Loucy (cell line): ENCODE results near the gene LAPTM4A.
"Not testable (repeated sequence)": the region's sequence is repeated elsewhere in the genome, so short reads cannot be mapped to it uniquely, and the experiment has no call there.

ENCODE experiments used
- H2AFZ ChIP-seq: fragments of 200-600 bp; sonication (generic); 2 replicates; pipeline ENCODE4 v1.6.0; 2016; ENCODE audit warnings: antibody characterized with exemption, mild to moderate bottlenecking, low read length, moderate library complexity
- H3F3A ChIP-seq: fragments of 200-600 bp; 2 replicates; pipeline ENCODE4 v1.6.0; 2016; ENCODE audit warnings: antibody characterized with exemption, low read depth, mild to moderate bottlenecking
- H3K27me3 ChIP-seq: fragments of 200-600 bp; sonication (generic); 2 replicates; pipeline ENCODE4 v1.6.1; 2014; ENCODE audit warnings: low read length, mild to moderate bottlenecking; ENCODE audit not compliant: insufficient read depth, poor library complexity, severe bottlenecking
- H3K36me3 ChIP-seq: fragments of 200-600 bp; sonication (generic); 2 replicates; pipeline ENCODE4 v1.6.1; 2016; ENCODE audit warnings: low read length; ENCODE audit not compliant: insufficient read depth
- H3K4me1 ChIP-seq: fragments of 200-600 bp; sonication (generic); 2 replicates; pipeline ENCODE4 v1.5.1; 2014; ENCODE audit warnings: low read length, mild to moderate bottlenecking; ENCODE audit not compliant: insufficient read depth, poor library complexity, severe bottlenecking
- H3K4me2 ChIP-seq: fragments of 200-600 bp; sonication (generic); 2 replicates; pipeline ENCODE4 v1.6.0; 2014; ENCODE audit warnings: antibody characterized with exemption, low read length, low read depth, mild to moderate bottlenecking; ENCODE audit not compliant: poor library complexity, severe bottlenecking
- H3K4me3 ChIP-seq: fragments of 200-600 bp; sonication (generic); 2 replicates; pipeline ENCODE4 v1.5.1; 2014; ENCODE audit warnings: low read length, mild to moderate bottlenecking, mixed read lengths; ENCODE audit not compliant: poor library complexity, severe bottlenecking
- H3K79me2 ChIP-seq: fragments of 200-600 bp; sonication (generic); 2 replicates; pipeline ENCODE4 v1.6.1; 2014; ENCODE audit warnings: low read length; ENCODE audit not compliant: insufficient read depth
- H3K9ac ChIP-seq: fragments of 200-600 bp; sonication (generic); 2 replicates; pipeline ENCODE4 v1.6.0; 2014; ENCODE audit warnings: mild to moderate bottlenecking, low read depth, low read length, moderate library complexity; ENCODE audit not compliant: poor library complexity, severe bottlenecking
- H3K9me2 ChIP-seq: fragments of 200-600 bp; sonication (generic); replicated peaks from 2 replicates; pipeline ENCODE4 v1.6.1; 2016; ENCODE audit warnings: low read depth, low read length, mixed read lengths
- H3K9me3 ChIP-seq: fragments of 200-600 bp; sonication (generic); 2 replicates; pipeline ENCODE4 v1.6.1; 2014; ENCODE audit warnings: mild to moderate bottlenecking, antibody characterized with exemption, low read length, low read depth; ENCODE audit not compliant: insufficient read depth
- H4K20me1 ChIP-seq: fragments of 200-600 bp; sonication (generic); 2 replicates; pipeline ENCODE4 v1.6.0; 2014; ENCODE audit warnings: antibody characterized with exemption, low read length, mild to moderate bottlenecking; ENCODE audit not compliant: insufficient read depth, poor library complexity, severe bottlenecking
- EZH2phosphoT487 ChIP-seq: fragments of 200-600 bp; IDR thresholded peaks from 2 replicates; pipeline ENCODE4 v1.6.1; 2018; ENCODE audit warnings: antibody characterized with exemption, mild to moderate bottlenecking, moderate library complexity, borderline replicate concordance
- TF ChIP-seq, protein P1 (sequence below): fragments of 200-600 bp; sonication (generic); conservative IDR thresholded peaks from 2 replicates; pipeline ENCODE4 v1.5.1; 2014; ENCODE audit warnings: mild to moderate bottlenecking, antibody characterized with exemption, low read length

Gene LAPTM4A

DNA sequence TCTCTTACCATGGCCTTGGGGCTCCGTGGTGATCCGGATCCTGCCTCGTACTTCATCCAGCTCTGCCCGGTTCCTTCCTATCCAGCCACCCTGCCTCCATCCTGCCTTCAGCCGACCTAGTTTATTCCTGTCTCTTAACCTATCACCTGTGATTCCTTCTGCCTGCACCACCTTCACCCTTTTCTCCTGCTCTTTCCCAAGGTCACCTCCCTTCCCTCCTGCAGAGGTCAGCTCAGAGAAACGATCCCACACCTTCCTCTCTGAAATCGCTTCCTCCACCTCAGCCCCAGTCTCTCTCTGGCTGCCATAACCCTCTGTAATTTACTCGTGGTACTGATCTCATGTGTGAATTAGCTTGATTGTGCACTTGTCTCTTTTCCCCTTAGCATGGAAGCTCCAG, 23.5 kb upstream of the LAPTM4A start:
- Histone ChIP-seq H3K4me2 (no peak overlapping the region), H3K9me2 (no peaks in the 10 kb centered on the region)
- TF ChIP-seq, protein P1, sequence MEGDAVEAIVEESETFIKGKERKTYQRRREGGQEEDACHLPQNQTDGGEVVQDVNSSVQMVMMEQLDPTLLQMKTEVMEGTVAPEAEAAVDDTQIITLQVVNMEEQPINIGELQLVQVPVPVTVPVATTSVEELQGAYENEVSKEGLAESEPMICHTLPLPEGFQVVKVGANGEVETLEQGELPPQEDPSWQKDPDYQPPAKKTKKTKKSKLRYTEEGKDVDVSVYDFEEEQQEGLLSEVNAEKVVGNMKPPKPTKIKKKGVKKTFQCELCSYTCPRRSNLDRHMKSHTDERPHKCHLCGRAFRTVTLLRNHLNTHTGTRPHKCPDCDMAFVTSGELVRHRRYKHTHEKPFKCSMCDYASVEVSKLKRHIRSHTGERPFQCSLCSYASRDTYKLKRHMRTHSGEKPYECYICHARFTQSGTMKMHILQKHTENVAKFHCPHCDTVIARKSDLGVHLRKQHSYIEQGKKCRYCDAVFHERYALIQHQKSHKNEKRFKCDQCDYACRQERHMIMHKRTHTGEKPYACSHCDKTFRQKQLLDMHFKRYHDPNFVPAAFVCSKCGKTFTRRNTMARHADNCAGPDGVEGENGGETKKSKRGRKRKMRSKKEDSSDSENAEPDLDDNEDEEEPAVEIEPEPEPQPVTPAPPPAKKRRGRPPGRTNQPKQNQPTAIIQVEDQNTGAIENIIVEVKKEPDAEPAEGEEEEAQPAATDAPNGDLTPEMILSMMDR = no peak
- no peak for TF ChIP-seq EZH2phosphoT487

DNA sequence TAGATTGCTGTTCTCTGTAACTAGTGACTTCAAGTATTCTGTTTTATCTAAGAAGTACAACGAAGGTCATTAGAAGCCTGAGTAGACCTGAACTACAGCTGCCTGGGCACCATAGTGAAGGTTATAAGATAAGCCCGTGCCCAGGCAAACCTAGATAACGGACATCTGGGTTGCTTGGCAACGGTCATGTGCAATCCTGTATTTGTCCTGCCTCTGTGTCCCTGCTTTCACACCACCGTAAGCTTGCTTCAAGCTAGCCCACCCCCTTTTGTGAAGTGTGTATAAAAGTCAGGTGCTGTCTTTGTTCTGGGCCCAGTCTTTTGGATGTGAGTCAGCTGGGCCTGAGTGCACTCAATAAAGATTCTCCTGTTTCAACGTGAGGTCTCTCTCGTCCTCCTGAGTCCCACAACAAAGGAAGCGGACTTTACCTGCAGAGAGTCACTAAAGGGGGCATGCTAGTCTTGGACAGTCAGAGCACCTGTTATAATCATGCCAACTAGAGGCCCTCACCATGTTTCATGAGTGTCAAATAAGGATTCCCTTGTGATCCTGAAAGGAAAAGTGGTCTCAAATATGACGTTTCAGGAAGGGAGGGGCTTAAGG, 22.7 kb upstream of the LAPTM4A start:
- H3K4me2 ChIP-seq, H2AFZ ChIP-seq, H3K4me1 ChIP-seq, H4K20me1 ChIP-seq, H3K9me3 ChIP-seq, H3K79me2 ChIP-seq, H3K9ac ChIP-seq, H3K27me3 ChIP-seq, H3K4me3 ChIP-seq, H3K36me3 ChIP-seq, H3F3A ChIP-seq, H3K9me2 ChIP-seq: not testable (repeated sequence)

More for the DNA sequence above, 23.5 kb upstream of the LAPTM4A start:
- no peaks in the 10 kb centered on the region for H3K79me2 ChIP-seq
- no peaks in the 10 kb centered on the region for H3K4me1 ChIP-seq
- no peaks in the 10 kb centered on the region for H3K36me3 ChIP-seq
- H4K20me1 ChIP-seq = no peaks in the 10 kb centered on the region
- H3K9me3 ChIP-seq = no peaks in the 10 kb centered on the region
- no peaks in the 10 kb centered on the region for H3K27me3 ChIP-seq
- no peak overlapping the region for H3K4me3 ChIP-seq
- H2AFZ ChIP-seq = no peak overlapping the region
- no peaks in the 10 kb centered on the region for H3F3A ChIP-seq
- no peak overlapping the region for H3K9ac ChIP-seq

DNA sequence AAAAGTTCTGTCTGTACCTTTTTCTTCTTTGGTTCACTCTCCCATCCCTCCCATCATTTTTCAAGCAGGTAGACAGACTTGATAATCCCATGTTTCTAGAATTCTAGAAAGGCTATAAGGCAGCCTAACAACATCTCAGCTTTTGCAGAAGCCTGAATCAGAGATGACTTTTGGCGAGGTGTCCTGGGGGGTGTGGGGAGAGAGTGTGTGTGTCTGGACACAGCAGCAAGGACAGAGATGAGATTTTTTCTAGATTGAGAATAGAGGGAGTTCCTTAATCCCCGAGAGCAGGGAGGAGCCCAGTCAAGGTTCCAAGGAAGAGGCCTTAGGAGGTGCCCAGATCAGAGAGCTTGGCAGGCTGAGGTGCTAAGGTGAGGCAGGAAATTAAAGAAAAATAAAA, 22.0 kb upstream of the LAPTM4A start:
- no peaks in the 10 kb centered on the region for H3K27me3 ChIP-seq
- H3K4me2 ChIP-seq = no peak overlapping the region
- no peak overlapping the region for H3K4me3 ChIP-seq
- no peaks in the 10 kb centered on the region for H3K9me2 ChIP-seq
- TF ChIP-seq EZH2phosphoT487 = no peak
- TF ChIP-seq, protein P1 = no peak
- no peak overlapping the region for H2AFZ ChIP-seq
- H3K4me1 ChIP-seq = no peaks in the 10 kb centered on the region
- no peaks in the 10 kb centered on the region for H3K79me2 ChIP-seq
- H3K9me3 ChIP-seq = no peaks in the 10 kb centered on the region
- no peaks in the 10 kb centered on the region for H3F3A ChIP-seq
- H3K9ac ChIP-seq = no peak overlapping the region
- H4K20me1 ChIP-seq = no peaks in the 10 kb centered on the region
- H3K36me3 ChIP-seq = no peaks in the 10 kb centered on the region

DNA sequence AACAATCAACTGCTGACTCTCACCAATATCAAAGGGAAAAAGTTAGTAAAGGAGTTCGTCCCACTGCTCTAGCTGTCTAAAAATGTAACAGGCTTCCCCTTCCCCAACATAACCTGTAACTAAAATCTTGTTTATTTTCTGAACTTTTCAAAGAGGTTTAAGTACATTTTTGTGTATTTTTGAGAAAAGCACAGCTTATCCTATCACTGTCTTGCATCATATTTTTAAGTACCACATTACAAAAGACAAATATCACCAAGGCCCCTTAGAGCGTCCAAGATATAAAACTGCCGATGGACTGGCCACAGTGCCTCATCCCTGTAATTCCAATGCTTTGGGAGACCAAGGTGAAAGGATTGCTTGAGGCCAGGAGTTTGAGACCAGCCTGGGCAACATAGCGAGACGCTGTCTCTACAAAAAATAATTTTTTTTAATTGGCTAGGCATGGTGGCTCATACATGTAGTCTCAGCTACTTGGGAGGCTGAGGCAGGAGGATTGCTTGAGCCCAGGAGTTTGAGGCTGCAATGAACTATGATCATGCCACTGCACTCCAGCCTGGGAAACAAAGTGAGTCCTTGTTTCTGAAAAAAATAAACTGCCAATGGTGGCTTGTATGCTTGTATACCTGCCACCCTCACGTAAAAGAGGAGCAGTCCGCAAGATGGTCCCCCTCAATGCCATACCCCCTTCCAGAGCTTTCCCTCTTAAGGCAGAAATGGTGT, 21.2 kb upstream of the LAPTM4A start:
- Histone ChIP-seq H3K36me3 (no peaks in the 10 kb centered on the region), H3K9me3 (no peaks in the 10 kb centered on the region), H2AFZ (no peak overlapping the region), H4K20me1 (no peaks in the 10 kb centered on the region), H3K27me3 (no peaks in the 10 kb centered on the region), H3K79me2 (no peaks in the 10 kb centered on the region), H3F3A (no peaks in the 10 kb centered on the region), H3K4me3 (no peak overlapping the region), H3K4me1 (no peaks in the 10 kb centered on the region), H3K9ac (no peak overlapping the region), H3K9me2 (no peaks in the 10 kb centered on the region), H3K4me2 (no peak overlapping the region)
- no peak for TF ChIP-seq EZH2phosphoT487
- TF ChIP-seq, protein P1 = no peak
